HG02943 (cell line): ENCODE measurements around the gene C2orf66.

ENCODE experiments used
- ATAC-seq: cut with Tn5 transposase; IDR thresholded peaks from one replicate; pipeline ENCODE4 v1.9.1; 2021; ENCODE audit warnings: mild to moderate bottlenecking, low read depth, moderate library complexity; ENCODE audit not compliant: unreplicated experiment

The C2orf66 gene

GRCh38 chr2:196783431-196784094, 25.6 kb downstream of the C2orf66 start:
- ATAC-seq = no peak

- no peak for ATAC-seq
Observed at GRCh38 chr2:196767101-196767500, 42.1 kb downstream of the C2orf66 start.

GRCh38 chr2:196759378-196759706, 49.8 kb downstream of the C2orf66 start:
- no peak for ATAC-seq

- no peak for ATAC-seq
Observed at GRCh38 chr2:196758474-196759377, 50.4 kb downstream of the C2orf66 start.
